Omental fat pad (tissue), 4 donors: ENCODE results near the gene ERF. TPM values are rescaled to one million over a fixed set of nuclear protein-coding genes. Genes with fewer than 3 reads are reported as not detected.
A peak's percentile ranks its signal among the peaks of the same experiment; 100 is the strongest.

Source experiments
- ATAC-seq: fragments of 150-250 bp; one replicate; pipeline ENCODE4 v1.9.1; 2016; ENCODE audit warnings: mild to moderate bottlenecking, moderate library complexity; ENCODE audit not compliant: low FRiP score
- DNase-seq: peaks from one replicate; pipeline ENCODE4 v3.0.0-alpha.2; 2019; ENCODE audit warnings: low spot score
- total RNA-seq, 4 donors: library from RNA; depleted of rRNA; stranded (reverse); fragments of >200 nt; gene quantifications; one replicate each; pipeline ENCODE4 v1.1.0, GENCODE V29; 2016
- TF ChIP-seq, protein P1 (sequence below), 3 donors: fragments of 450-650 bp; IDR thresholded peaks; one replicate each; pipeline ENCODE4 v1.5.1; 2016 to 2017; ENCODE audit warnings: antibody characterized with exemption in 3 of 3, mild to moderate bottlenecking in 3 of 3, moderate library complexity in 2 of 3

ERF gene
- total RNA-seq, 4 donors from 2014 or later: 21.2 to 52.8 (median 34.8) TPM

DNA sequence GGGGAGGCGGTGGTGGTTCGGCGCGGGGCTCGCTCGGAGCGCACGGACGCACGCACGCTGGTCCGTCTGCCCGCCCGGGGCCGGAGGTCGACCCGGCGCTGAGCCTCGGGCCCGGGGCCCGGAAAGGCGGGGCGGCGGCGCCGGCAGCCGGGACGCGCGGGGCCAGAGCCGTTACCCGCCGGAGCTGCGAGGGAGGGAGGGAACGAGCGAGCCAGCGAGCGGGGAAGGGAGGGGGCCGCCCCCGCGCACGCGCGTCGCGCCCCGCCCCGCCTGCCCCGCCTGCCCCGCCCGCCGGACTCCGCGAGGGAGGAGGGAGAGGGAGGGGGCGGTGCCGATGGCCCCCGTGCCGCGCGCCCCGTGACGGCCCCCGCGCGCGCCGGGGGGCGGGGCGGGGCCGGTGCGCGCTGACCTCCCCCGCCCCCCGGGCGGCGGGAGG, 29.2 kb upstream of the ERF start:
- peak; percentile 39 for ATAC-seq
- no peak for DNase-seq
- TF ChIP-seq, protein P1, sequence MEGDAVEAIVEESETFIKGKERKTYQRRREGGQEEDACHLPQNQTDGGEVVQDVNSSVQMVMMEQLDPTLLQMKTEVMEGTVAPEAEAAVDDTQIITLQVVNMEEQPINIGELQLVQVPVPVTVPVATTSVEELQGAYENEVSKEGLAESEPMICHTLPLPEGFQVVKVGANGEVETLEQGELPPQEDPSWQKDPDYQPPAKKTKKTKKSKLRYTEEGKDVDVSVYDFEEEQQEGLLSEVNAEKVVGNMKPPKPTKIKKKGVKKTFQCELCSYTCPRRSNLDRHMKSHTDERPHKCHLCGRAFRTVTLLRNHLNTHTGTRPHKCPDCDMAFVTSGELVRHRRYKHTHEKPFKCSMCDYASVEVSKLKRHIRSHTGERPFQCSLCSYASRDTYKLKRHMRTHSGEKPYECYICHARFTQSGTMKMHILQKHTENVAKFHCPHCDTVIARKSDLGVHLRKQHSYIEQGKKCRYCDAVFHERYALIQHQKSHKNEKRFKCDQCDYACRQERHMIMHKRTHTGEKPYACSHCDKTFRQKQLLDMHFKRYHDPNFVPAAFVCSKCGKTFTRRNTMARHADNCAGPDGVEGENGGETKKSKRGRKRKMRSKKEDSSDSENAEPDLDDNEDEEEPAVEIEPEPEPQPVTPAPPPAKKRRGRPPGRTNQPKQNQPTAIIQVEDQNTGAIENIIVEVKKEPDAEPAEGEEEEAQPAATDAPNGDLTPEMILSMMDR (IDR thresholded peaks at IDR 0.05): no peak

DNA sequence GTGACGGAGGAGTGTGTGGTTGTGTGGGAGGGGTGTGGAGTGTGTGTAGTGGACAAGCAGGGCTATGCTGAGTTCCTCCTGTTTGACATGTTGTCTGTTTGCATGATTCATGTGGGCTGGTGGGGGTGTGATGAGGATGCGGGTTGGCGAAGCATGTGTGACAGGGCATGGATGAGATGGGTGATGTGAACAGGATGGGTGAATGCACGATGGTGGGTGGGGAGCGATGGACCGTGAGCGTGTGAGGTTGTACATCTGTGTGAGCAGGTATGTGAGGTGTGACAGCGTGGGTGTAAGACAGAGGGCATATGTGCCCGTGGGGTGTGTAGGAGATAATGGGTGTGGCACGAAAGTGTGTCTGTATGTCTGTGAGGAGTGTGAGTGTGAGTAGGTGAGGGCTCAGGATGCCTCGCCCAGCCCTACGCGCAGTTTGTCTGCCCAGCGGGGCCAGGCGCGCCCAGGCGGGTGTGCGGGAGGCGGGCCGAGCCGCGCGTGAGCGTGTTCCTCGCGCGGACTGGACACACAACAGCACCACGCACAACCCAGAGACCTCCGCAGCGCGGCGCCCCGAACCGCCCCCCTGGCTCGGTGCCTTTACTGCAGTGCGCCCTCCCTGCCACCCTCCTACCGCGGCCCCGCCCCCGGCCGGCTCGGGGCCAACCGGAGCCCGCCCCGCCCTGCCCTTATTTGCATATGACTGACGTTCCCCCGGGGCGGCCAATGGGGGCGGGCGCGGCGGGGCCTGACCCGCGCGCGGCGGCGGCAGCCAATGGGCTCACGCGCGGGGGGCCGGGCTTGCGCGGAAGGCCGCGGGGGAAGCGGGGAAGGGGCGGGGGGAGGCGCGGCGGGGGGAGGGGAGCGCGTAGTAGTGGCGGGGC, 28.5 kb upstream of the ERF start:
- TF ChIP-seq, protein P1 (IDR thresholded peaks at IDR 0.05): no peak
- DNase-seq: peak; percentile 93
- peak; percentile 70 for ATAC-seq

DNA sequence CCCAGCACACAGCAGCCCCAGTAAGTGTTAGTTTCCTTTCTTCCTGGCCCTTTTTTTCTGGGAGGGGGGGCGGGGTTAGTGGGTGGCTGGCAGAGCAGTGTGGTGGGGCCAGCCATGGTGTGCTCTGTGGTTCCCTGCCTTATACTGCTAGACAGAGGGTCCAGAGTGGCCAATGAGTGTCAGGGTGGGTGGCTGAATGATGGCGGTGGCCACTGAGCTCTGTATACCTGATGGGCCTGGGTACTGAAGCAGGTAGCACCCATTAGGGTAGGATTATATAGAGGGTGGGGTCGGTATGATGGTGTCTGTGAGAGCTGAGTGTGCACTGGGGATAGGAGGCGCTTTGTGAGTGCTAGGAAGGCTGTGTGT, 27.9 kb upstream of the ERF start:
- DNase-seq (no peak), ATAC-seq (no peak)
- TF ChIP-seq, protein P1 (IDR thresholded peaks at IDR 0.05): no peak

DNA sequence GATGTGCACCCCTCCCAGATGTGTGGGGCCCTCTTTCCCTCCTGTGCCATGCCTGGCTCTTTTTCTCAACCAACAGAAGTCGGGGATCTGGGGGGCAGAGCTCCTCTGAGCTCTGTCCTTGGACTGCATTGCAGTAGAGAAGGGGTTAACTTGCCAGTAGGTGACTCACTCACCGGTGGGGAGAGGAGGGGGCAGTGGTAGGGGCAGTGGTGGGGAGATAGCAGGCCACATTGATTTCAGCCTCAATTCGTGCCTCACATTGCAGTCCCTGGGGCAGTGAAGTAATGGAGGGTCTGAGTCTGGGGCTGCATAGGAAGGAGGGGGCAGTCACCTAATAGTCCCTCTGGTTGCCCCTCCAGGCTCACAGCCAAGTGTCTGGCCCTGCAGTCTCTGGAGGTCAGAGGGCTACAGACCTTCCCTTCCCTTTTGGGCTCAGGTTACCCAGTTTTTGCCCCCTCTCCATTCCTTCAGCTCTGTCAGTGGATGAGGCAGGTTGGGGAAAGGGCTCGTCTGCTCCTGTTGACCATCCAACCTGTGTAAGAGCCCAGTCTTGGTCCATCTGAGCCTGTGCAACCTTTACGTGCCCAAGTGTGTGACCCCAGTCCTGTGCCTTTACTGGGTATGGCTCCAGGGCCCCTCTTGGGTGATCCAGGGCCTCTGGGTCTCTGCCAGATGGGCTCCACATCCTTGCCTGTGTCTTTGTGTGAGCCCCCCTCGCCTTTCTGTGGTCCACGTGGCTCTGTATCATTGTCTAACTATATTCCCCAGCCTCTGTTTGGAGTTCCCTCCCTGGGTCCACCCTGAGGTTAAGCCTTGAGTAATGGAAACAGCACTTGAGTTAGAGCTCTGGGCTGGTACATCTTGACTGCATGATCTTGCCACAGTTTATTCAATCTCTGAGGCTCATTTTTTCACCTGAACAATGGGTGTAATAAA, 27.2 kb upstream of the ERF start:
- TF ChIP-seq, protein P1 (IDR thresholded peaks at IDR 0.05): no peak
- no peak for ATAC-seq
- no peak for DNase-seq

DNA sequence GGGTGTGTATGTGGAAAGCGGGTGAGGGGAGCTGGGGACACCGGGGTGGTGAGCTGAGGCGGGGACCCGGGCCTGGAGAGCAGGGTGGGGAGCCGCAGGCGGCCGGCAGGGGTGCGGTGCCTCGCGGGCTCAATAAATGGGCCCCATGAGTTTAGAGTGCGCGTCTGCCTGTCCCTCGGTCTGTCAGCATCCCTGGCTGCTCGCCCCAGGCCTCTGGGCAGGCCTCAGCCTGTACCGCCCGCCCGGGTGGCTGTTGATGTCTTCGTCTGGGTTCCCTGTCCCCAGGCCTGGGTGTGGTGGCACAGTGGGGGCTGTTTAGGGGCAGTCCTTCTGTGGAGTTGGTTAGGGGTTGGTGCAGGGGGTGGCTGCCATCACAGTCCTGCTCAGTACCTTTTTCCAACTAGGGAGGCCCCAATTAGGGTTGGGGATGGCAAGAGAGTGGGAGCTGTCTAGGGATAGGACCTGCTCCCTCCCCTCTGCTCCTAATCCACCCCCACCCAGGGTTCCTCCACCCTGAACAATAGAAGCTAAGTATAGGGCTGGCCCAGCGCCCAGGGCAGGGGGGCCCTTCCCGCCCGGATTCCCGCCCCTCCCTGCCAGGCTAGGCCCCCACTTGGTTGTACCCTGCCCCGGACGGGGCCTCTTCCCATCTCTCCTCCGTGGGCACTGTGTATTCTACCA, 26.4 kb upstream of the ERF start:
- DNase-seq (no peak), ATAC-seq (no peak)
- TF ChIP-seq, protein P1 (IDR thresholded peaks at IDR 0.05): no peak

DNA sequence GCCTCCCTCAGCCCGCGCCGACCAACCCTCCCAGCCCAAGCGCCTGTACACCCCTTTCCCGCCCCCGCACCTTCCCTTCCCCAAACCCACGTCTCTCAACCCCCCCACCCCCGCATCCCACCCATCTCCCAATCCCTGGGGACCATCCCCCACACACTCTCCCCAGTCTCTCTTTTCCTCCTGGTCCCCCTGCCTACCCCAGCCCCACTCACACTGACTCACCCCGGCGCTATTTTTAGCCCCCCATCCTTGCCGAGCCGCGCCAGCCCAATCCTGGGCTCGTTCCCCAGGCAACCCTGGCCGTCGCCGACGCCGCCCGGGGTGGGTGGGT, 25.9 kb upstream of the ERF start:
- DNase-seq (peak; percentile 50), ATAC-seq (peak; percentile 31)
- TF ChIP-seq, protein P1 (IDR thresholded peaks at IDR 0.05): no peak
